Epithelial cell of esophagus (primary cell): ENCODE data around the gene MTSS2.

ENCODE experiments used
- DNase-seq: peaks from one replicate; pipeline ENCODE4 v3.0.0; 2010; ENCODE audit warnings: low read depth
- H3K4me3 ChIP-seq: 2 replicates; pipeline ENCODE4 v1.5.1; 2011; ENCODE audit warnings: mild to moderate bottlenecking, low read length, control low read depth
- CTCF ChIP-seq: IDR thresholded peaks from 2 replicates; pipeline ENCODE4 v1.5.1; 2011; ENCODE audit warnings: low read depth, mild to moderate bottlenecking, low read length, control low read depth, inconsistent platforms; ENCODE audit not compliant: insufficient read depth; ENCODE audit errors: missing control alignments

MTSS2 gene

GRCh38 chr16:70709942-70710341 is 24.1 kb upstream of the MTSS2 start:
- H3K4me3 ChIP-seq: no peak overlapping the region
- DNase-seq: no peak
- TF ChIP-seq CTCF: no peak

- no peak overlapping the region for H3K4me3 ChIP-seq
- TF ChIP-seq CTCF: no peak
- DNase-seq: no peak
These were observed 23.6 kb upstream of the MTSS2 start for GRCh38 chr16:70709457-70709856.

GRCh38 chr16:70708366-70709246 is 22.8 kb upstream of the MTSS2 start:
- no peak for TF ChIP-seq CTCF

GRCh38 chr16:70706948-70707465 is 21.2 kb upstream of the MTSS2 start:
- peak; percentile 89 for DNase-seq
- H3K4me3 ChIP-seq: no peak overlapping the region
- no peak for TF ChIP-seq CTCF

More at GRCh38 chr16:70708366-70709246, 22.8 kb upstream of the MTSS2 start:
- DNase-seq: no peak
- H3K4me3 ChIP-seq: no peak overlapping the region

- TF ChIP-seq CTCF: no peak
- DNase-seq: no peak
- no peak overlapping the region for H3K4me3 ChIP-seq
These were observed 19.2 kb upstream of the MTSS2 start for GRCh38 chr16:70705056-70705455.

GRCh38 chr16:70704586-70704985 is 18.7 kb upstream of the MTSS2 start:
- TF ChIP-seq CTCF: no peak
- no peak overlapping the region for H3K4me3 ChIP-seq
- DNase-seq: no peak
